HL-60 (cell line): Measurements from ENCODE around the gene DLL3.

Experiments
- POLR2AphosphoS5 ChIP-seq: IDR thresholded peaks from 2 replicates; pipeline ENCODE4 v1.6.1; 2012; ENCODE audit warnings: low read depth
- TF ChIP-seq, protein P1 (sequence below): IDR thresholded peaks from one replicate; pipeline ENCODE4 v1.5.1; 2011; ENCODE audit warnings: low read length, control low read depth, inconsistent platforms; ENCODE audit not compliant: insufficient read depth
- TF ChIP-seq, protein P2 (sequence below): IDR thresholded peaks from 2 replicates; pipeline ENCODE4 v1.6.1; 2012; ENCODE audit warnings: low read depth; ENCODE audit not compliant: insufficient replicate concordance

DNA sequence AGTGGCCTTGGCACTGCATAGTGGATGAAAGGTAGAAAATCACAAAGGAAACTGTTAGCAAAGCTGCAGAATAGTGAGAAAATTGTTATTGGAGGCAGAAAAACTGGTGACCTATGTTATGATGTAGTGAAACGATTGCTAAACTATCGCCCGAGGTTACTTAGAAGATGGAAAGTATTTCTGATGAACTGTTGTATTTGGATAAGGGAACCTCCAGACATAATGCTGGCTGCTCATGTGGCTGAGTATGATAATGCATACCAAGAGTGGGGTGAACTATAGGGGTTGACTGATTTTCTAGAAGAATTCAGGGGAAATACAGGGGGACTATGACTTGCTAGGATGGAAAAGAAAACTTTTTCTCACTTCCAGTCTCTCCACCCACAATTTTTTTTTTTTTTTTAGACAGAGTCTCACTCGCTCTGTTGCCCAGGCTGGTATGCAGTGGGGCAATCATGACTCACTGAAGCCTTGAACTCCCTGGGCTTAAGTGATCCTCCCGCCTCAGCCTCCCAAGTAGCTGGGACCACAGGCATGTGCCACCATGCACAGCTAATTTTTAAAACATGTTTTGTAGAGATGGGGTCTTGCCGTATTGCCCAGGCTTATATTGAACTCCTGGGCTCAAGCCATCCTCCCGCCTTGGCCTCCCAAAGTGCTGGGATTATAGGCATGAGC lies 45.6 kb downstream of the DLL3 start:
- TF ChIP-seq POLR2AphosphoS5, result no peak
- TF ChIP-seq, protein P1, sequence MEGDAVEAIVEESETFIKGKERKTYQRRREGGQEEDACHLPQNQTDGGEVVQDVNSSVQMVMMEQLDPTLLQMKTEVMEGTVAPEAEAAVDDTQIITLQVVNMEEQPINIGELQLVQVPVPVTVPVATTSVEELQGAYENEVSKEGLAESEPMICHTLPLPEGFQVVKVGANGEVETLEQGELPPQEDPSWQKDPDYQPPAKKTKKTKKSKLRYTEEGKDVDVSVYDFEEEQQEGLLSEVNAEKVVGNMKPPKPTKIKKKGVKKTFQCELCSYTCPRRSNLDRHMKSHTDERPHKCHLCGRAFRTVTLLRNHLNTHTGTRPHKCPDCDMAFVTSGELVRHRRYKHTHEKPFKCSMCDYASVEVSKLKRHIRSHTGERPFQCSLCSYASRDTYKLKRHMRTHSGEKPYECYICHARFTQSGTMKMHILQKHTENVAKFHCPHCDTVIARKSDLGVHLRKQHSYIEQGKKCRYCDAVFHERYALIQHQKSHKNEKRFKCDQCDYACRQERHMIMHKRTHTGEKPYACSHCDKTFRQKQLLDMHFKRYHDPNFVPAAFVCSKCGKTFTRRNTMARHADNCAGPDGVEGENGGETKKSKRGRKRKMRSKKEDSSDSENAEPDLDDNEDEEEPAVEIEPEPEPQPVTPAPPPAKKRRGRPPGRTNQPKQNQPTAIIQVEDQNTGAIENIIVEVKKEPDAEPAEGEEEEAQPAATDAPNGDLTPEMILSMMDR, result no peak
- TF ChIP-seq, protein P2, sequence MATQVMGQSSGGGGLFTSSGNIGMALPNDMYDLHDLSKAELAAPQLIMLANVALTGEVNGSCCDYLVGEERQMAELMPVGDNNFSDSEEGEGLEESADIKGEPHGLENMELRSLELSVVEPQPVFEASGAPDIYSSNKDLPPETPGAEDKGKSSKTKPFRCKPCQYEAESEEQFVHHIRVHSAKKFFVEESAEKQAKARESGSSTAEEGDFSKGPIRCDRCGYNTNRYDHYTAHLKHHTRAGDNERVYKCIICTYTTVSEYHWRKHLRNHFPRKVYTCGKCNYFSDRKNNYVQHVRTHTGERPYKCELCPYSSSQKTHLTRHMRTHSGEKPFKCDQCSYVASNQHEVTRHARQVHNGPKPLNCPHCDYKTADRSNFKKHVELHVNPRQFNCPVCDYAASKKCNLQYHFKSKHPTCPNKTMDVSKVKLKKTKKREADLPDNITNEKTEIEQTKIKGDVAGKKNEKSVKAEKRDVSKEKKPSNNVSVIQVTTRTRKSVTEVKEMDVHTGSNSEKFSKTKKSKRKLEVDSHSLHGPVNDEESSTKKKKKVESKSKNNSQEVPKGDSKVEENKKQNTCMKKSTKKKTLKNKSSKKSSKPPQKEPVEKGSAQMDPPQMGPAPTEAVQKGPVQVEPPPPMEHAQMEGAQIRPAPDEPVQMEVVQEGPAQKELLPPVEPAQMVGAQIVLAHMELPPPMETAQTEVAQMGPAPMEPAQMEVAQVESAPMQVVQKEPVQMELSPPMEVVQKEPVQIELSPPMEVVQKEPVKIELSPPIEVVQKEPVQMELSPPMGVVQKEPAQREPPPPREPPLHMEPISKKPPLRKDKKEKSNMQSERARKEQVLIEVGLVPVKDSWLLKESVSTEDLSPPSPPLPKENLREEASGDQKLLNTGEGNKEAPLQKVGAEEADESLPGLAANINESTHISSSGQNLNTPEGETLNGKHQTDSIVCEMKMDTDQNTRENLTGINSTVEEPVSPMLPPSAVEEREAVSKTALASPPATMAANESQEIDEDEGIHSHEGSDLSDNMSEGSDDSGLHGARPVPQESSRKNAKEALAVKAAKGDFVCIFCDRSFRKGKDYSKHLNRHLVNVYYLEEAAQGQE, result no peak
